K562 treated with DMSO at 1 percent for 4 hours (cell line): ENCODE data around the gene NOTO. TPM values are rescaled to one million over a fixed set of nuclear protein-coding genes. Genes with fewer than 3 reads are reported as not detected.

ENCODE experiments used
- total RNA-seq: library from RNA; unstranded; fragments of 300-600 nt; gene quantifications from 2 replicates; pipeline ENCODE4 v1.2.3, GENCODE V29; 2022; ENCODE audit not compliant: insufficient read depth

Gene NOTO
- total RNA-seq = not detected in 2 replicates

DNA sequence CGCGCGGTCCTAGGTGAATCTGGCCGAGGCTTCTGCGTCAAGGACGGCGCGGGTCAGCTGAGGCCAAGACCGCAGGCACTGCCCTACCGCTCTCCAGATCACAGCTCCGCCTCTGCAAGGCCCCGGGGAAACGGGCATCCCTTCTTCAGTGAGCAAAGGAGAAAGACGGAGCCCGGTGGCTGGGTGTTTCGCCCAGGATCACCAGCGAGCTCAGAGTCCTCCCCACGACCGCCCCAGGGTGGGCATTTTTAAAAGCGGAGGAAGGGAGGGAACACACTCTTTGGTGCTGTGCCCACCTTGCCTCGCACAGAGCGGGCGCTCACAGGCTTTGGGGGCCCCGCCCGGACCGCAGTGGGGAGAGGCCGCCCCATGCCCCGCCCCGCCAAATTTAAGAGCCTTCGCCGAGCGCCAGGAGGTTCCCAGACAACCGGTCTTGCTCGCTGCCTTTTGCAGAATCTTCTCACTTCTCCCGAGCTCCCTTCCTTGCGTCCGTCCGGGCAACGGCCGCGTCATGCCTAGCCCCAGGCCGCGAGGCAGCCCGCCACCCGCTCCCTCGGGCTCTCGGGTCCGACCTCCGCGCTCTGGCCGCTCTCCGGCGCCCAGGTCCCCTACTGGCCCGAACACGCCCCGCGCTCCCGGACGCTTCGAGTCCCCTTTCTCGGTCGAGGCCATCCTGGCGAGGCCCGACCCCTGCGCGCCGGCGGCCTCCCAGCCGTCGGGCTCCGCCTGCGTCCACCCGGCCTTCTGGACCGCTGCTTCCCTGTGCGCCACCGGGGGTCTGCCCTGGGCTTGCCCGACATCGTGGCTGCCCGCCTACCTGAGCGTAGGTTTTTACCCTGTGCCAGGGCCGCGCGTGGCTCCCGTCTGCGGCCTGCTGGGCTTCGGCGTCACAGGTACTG, at the start of gene NOTO:
Gene NOTO (plus strand): TSS at position 419 of the 899 bp plus-strand sequence. CDS start 93 bp downstream, at position 512.

DNA sequence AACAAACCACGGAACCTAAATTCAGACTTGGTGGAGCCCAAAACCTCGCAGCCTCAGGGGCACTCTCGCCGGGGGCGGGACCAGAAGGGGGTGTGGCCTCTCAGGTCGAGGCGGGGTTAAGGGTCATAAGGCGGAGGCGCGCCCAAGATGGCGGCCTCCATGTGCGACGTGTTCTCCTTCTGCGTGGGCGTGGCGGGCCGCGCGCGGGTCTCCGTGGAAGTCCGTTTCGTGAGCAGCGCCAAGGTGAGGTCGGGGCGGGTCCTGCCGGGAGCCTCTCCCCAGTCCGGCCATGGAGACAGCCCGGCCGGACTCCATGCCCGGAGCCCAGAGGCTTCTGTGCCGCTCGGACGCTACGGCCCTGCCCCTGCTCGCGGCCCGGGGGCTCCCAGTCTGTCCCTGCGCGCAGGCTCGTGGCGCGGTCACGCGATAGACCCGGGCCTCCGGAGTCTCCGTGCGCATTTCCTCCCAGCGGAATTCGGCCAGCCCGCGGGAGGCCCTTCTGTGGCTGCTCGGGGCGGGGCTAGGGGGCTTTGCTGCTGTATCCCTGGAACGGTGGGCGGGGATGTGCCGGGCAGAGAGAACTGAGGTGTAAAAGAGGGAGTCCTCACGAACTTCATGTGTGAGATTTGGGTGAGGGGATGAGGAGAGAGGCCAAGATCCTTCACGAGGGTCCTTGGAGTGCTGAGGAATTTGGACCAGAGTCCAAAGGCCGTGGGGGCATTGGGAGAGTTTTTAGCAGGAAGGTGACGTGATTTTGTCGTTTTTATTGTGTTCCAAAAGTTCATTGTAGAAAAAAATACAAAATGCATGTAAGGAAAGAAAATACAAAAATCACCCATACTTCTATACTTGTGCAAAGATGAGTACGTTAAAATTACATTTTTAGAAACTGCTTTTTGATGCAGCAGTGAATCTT, 12.0 kb downstream of the NOTO start, which contains the start of gene SMYD5:
Gene SMYD5 (plus strand): TSS at position 126 of the 916 bp plus-strand sequence. CDS start 22 bp downstream, at position 148.

DNA sequence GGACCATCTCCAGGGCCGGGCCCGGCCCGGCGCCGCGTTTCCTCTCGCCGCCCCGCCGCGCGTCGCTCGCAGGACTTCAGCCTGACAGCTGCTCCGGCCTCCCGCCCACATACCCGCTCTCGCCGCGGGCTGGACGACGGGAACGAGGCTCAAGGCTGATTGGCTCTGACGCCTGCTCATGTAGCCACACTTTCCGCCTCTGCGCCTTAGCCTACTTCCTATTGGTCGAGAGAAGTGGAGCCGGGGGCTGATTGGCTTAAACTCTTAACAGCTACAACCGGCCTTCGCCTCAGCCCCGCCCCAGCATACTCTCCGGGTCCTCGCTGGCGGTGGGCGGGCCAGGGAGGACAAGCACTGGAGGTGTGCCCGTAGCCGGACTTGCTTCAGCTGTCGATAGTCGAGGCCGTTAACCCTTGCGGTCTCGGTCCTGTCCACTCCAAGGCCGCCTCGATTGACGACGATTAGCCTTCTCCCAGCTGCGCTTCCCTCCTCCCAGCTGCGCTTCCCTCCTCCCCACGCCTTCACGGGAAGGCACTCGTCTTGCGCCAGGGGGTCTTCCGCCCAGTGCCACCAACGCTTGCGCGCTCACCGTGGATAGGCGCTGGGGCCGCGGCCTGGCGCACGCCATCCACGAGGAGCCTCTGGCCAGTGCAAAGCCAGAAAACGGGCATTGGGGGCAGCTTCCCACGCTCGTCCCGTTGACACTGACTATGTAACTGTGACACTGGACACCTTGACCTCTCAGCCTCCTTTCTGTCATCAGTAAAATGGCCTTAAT, 31.0 kb downstream of the NOTO start, which contains the start of gene PRADC1:
Gene PRADC1 (minus strand): TSS at position 86 of the 778 bp plus-strand sequence. CDS start 79 bp downstream, at position 7.

GRCh38 chr2:73233932-73234832, 31.8 kb downstream of the NOTO start, which contains the start of gene CCT7:
Gene CCT7 (plus strand): TSS chr2:73234308. CDS start chr2:73234379, 71 bp downstream.

Other genes starting within 250 kb of the NOTO start
- 17.7 and 18.6 TPM in 2 replicates for gene SFXN5, start 130.9 kb upstream of the NOTO start, total RNA-seq
- gene RAB11FIP5, start 89.6 kb upstream of the NOTO start, total RNA-seq = 3.0 and 4.8 TPM in 2 replicates
- 11.0 and 14.5 TPM in 2 replicates for gene SMYD5, start 11.7 kb downstream of the NOTO start, total RNA-seq
- 26.0 and 40.3 TPM in 2 replicates for gene PRADC1, start 30.7 kb downstream of the NOTO start, total RNA-seq
- gene CCT7, start 31.7 kb downstream of the NOTO start, total RNA-seq = 417 and 453 TPM in 2 replicates
- gene FBXO41, start 81.9 kb downstream of the NOTO start, total RNA-seq = 0.88 and 1.5 TPM in 2 replicates
- gene EGR4, start 91.0 kb downstream of the NOTO start, total RNA-seq = not detected in 2 replicates
- gene ALMS1, start 183.3 kb downstream of the NOTO start, total RNA-seq = 2.1 and 3.1 TPM in 2 replicates